H1 (cell line): Measurements from ENCODE around the gene CAPZB. TPM values are rescaled to one million over a fixed set of nuclear protein-coding genes. Genes with fewer than 3 reads are reported as not detected.

Source experiments
- ASH2L ChIP-seq: fragments of 200-600, 300-600 bp; sonication (generic); IDR thresholded peaks from one replicate; pipeline ENCODE4 v1.7.1; 2017; ENCODE audit warnings: low read length
- BACH1 ChIP-seq: IDR thresholded peaks from 2 replicates; pipeline ENCODE4 v1.6.1; 2012; ENCODE audit warnings: low read length, improper control_type of control experiment
- EZH2 ChIP-seq: fragments of 200-600 bp; sonication (generic); IDR thresholded peaks from 2 replicates; pipeline ENCODE4 v1.7.1; 2012; ENCODE audit warnings: low read depth, mild to moderate bottlenecking, moderate library complexity, low read length, inconsistent platforms; ENCODE audit not compliant: severe bottlenecking
- JUN ChIP-seq: IDR thresholded peaks from 2 replicates; pipeline ENCODE4 v1.6.1; 2011; ENCODE audit warnings: low read depth, mild to moderate bottlenecking, improper control_type of control experiment, low read length
- SAP30 ChIP-seq: fragments of 300-600 bp; sonication (generic); IDR thresholded peaks from 2 replicates; pipeline ENCODE4 v1.7.1; 2012; ENCODE audit warnings: low read length, moderate library complexity, mild to moderate bottlenecking, inconsistent platforms; ENCODE audit not compliant: insufficient read depth, insufficient replicate concordance
- SIN3A ChIP-seq, 2 experiments: IDR thresholded peaks in 1 of 2; conservative IDR thresholded peaks in 1 of 2; 2 replicates each; pipeline ENCODE4 v1.6.1; 2011 to 2012; ENCODE audit warnings: low read length in 2 of 2, improper control_type of control experiment in 1 of 2, low read depth in 1 of 2, mild to moderate bottlenecking in 1 of 2
- SIX5 ChIP-seq: IDR thresholded peaks from 2 replicates; pipeline ENCODE4 v1.6.1; 2011; ENCODE audit warnings: mild to moderate bottlenecking, low read depth, low read length
- polyA plus RNA-seq, 7 experiments: library from polyadenylated mRNA; depleted of rRNA in 3 of 7; stranded (reverse) in 5 of 7; unstranded in 2 of 7; fragments of >200 nt in 5 of 7; fragments of 200-250 nt in 2 of 7; gene quantifications; 1 replicate in 5 of 7; 2 replicates in 1 of 7; 4 replicates in 1 of 7; pipeline versions ENCODE4 v1.2.1 to v1.2.3, GENCODE V29; 2011 to 2013; ENCODE audit warnings: missing spikeins in 2 of 7, mixed read lengths in 2 of 7
- total RNA-seq: library from RNA; stranded (reverse); fragmentation: NEBNext Ultra II Directional; extraction: Animal tissue kit (Norgen Biotek cat#: 25700); gene quantifications from 2 replicates; pipeline ENCODE4 v1.2.1, GENCODE V29; 2021
- TF ChIP-seq, protein P1 (sequence below), 3 experiments: IDR thresholded peaks; 1 replicate in 2 of 3; 2 replicates in 1 of 3; pipeline versions ENCODE4 v1.5.1 to v1.6.1; 2011; ENCODE audit warnings: low read length in 3 of 3, mild to moderate bottlenecking in 3 of 3, inconsistent platforms in 2 of 3, low read depth in 1 of 3, moderate library complexity in 1 of 3; ENCODE audit not compliant: insufficient read depth in 1 of 3; ENCODE audit errors: control extremely low read depth in 1 of 3
- TF ChIP-seq, protein P2 (sequence below): IDR thresholded peaks from 2 replicates; pipeline ENCODE4 v1.6.1; 2012; ENCODE audit warnings: low read length, inconsistent platforms
- TF ChIP-seq, protein P3 (sequence below): IDR thresholded peaks from 2 replicates; pipeline ENCODE4 v1.6.1; 2012; ENCODE audit warnings: inconsistent platforms

The CAPZB gene
- total and polyA plus RNA-seq, 2 of the 8 experiments (the other 6 are each of a cell fraction or from before 2014, with no cell fraction given) = 162 to 371 TPM

- TF ChIP-seq, protein P1, sequence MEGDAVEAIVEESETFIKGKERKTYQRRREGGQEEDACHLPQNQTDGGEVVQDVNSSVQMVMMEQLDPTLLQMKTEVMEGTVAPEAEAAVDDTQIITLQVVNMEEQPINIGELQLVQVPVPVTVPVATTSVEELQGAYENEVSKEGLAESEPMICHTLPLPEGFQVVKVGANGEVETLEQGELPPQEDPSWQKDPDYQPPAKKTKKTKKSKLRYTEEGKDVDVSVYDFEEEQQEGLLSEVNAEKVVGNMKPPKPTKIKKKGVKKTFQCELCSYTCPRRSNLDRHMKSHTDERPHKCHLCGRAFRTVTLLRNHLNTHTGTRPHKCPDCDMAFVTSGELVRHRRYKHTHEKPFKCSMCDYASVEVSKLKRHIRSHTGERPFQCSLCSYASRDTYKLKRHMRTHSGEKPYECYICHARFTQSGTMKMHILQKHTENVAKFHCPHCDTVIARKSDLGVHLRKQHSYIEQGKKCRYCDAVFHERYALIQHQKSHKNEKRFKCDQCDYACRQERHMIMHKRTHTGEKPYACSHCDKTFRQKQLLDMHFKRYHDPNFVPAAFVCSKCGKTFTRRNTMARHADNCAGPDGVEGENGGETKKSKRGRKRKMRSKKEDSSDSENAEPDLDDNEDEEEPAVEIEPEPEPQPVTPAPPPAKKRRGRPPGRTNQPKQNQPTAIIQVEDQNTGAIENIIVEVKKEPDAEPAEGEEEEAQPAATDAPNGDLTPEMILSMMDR (IDR thresholded peaks at IDR 0.05; ENCODE audit: control extremely low read depth in 1 of 3, insufficient read depth in 1 of 3, low read depth in 1 of 3, low read length in 3 of 3) = peak; percentile 78 to 95 (median 93)
- TF ChIP-seq ASH2L = no peak
- TF ChIP-seq, protein P2, sequence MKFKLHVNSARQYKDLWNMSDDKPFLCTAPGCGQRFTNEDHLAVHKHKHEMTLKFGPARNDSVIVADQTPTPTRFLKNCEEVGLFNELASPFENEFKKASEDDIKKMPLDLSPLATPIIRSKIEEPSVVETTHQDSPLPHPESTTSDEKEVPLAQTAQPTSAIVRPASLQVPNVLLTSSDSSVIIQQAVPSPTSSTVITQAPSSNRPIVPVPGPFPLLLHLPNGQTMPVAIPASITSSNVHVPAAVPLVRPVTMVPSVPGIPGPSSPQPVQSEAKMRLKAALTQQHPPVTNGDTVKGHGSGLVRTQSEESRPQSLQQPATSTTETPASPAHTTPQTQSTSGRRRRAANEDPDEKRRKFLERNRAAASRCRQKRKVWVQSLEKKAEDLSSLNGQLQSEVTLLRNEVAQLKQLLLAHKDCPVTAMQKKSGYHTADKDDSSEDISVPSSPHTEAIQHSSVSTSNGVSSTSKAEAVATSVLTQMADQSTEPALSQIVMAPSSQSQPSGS = no peak
- TF ChIP-seq SIN3A (conservative IDR thresholded peaks at IDR 0.05 in 1 of 2, IDR thresholded peaks at IDR 0.05 in 1 of 2; ENCODE audit: low read depth in 1 of 2, low read length in 2 of 2) = 0 out of 4 replicates have a peak, but pooled peaks of 1 of the 2 experiments have one; percentile 8
- TF ChIP-seq, protein P3, sequence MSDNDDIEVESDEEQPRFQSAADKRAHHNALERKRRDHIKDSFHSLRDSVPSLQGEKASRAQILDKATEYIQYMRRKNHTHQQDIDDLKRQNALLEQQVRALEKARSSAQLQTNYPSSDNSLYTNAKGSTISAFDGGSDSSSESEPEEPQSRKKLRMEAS = no peak; the same call in 1 of the 2 replicates
- 0 out of 2 replicates have a peak, but pooled peaks have one; percentile 8 for TF ChIP-seq BACH1
- no peak for TF ChIP-seq EZH2
- TF ChIP-seq JUN = no peak
- no peak for TF ChIP-seq SIX5
- no peak for TF ChIP-seq SAP30
These were observed 143.9 kb downstream of the CAPZB start (continued) for GRCh38 chr1:19341201-19342061.
